GDM1 (cell line): ENCODE measurements around the gene OLFM1.

Experiments
- DNase-seq: peaks from one replicate; lab custom pipeline; 2025; lab: John Stamatoyannopoulos, UW

Gene OLFM1

DNA sequence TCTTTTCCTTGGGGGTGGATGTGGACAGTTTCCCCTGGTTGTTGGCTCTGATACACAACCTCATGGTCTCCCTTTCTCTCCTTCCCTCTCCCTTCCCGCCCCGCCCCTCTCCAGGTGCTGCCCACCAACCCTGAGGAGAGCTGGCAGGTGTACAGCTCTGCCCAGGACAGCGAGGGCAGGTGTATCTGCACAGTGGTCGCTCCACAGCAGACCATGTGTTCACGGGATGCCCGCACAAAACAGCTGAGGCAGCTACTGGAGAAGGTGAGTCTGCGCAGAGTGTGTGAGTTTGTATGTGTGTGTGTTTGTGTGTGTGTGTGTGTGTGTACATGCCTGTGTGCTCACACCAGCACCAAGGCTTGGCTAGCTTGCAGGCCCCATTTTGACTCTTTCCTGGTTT lies 2.6 kb downstream of the OLFM1 start:
- DNase-seq, result no peak

DNA sequence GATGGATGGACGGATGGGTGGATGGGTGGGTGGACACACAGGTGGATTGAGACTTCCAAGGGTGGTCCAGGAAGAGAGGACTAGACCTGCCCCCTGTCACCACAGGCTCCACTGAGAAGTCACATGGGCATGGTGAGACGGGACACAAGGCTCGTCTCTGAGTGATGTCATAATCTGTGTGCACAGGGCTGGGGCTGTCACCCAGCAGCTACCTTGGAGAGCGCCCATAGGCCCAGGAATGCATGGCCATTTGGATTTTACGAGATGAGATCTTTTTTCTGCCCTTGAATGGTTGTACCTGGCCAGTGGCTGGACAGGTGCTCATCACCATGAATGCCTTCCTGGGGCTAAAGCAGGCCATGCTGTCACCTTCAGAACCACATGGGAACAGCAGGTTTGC lies 3.1 kb downstream of the OLFM1 start:
- no peak for DNase-seq

- DNase-seq, result no peak
These were observed 4.1 kb downstream of the OLFM1 start for GRCh38 chr9:135091545-135091944.

DNA sequence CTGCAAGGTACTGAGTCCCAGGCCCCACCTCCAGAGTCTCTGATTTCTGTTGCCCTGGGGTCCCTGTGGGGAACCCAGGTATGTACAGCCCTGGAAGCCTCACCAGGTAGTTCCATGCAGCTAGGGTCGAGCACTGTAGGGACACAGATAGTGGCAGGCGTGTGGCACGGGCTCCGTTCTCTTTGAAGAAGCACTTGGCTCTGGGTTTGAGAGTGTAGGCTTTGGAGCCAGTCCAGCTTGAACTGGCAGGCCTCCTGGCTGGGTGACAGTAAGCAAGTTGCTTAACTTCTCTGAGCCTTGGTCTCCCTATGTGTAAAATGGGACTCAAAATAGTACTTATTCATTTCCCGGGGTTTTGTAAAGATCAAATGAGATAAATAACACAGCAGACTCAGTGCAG lies 5.6 kb downstream of the OLFM1 start:
- DNase-seq, result no peak

DNA sequence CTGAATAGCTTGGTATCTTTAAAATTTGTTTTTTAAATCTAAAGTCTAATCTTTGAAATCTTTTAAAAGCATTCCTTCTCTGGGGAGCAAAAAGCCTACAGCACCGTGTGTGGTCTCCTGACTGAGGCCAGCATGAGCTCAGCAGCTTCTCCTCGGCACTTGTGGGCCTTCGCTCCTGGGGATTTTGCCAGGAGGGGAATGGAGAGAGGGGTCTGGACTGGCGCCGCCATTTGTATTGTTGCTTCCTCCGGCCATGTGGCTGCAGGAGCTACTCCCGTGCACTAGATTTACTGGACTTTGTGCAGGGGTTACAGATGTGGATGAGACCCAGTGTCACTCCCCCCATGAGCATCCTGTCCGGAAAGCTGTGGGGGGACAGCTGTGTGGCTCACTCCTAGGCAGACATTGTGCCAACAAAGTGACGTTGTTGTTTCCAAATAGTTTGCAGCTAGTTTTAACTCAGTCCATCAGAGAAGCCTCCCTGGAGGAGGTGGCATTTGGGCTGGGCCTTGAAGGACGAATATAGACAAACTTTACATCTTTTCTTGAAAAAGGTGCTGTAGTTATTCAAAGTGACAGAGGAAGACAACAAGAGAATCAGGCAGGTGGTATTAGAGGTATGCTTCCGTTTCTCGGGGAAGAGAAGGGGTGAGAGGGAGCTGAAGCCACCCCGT lies 6.6 kb downstream of the OLFM1 start:
- no peak for DNase-seq

DNA sequence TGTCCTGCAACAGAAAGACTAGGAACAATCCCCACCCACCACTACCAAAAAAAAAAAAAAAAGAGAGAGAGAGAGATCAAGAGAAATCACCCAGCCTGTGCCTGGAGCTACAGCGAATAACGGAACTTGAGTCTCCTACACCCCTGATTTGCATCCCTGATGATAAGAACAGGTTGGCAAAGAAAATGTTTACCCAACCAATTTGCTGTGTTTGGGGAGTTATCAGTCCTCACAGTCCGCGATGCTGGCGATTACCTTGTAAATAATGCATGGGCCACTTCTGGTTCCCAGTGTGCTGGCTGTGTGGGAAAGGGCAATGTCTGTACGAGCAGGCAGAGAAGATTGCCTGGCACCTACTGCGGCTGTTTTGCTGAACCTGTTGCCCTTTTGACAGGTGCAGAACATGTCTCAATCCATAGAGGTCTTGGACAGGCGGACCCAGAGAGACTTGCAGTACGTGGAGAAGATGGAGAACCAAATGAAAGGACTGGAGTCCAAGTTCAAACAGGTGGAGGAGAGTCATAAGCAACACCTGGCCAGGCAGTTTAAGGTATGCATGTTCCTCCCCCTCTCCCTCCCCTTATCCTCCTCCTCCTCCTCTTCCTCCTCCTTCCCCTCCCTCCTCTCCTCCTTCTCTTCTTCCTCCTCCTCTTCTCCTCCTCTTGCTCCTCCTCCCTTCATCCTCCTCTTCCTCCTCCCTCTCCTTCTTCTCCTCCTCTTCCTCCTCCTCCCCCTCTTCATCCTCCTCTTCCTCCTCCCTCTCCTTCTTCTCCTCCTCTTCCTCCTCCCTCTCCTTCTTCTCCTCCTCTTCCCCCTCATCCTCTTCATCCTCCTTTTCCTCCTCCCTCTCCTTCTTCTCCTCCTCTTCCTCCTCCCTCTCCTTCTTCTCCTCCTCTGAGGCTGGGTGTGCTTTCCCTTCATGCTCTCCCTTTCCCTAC lies 8.3 kb downstream of the OLFM1 start:
- no peak for DNase-seq

DNA sequence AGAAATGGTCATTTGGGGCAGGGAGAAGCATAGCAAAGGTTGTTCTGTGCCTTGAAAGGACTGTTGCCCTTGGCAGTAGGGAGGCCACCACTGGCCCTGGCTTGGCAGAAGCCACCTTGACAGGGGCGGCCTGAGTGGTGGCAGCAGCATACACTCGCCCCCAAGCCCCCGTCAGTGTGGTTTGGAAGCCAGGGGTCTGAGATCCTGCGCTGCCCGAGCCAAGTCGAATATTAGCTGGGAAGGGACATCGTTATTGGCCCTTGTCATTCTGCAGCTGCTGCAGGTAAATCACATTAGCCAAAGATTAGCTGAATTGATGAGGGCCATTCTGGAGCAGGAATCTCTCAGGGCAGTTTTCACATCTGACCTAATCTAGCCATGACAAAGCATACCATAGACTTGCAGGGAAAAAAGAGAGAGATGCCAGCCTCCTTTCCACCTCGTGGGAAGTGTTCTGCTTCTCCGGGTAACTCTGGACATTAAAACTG lies 9.0 kb downstream of the OLFM1 start:
- no peak for DNase-seq

DNA sequence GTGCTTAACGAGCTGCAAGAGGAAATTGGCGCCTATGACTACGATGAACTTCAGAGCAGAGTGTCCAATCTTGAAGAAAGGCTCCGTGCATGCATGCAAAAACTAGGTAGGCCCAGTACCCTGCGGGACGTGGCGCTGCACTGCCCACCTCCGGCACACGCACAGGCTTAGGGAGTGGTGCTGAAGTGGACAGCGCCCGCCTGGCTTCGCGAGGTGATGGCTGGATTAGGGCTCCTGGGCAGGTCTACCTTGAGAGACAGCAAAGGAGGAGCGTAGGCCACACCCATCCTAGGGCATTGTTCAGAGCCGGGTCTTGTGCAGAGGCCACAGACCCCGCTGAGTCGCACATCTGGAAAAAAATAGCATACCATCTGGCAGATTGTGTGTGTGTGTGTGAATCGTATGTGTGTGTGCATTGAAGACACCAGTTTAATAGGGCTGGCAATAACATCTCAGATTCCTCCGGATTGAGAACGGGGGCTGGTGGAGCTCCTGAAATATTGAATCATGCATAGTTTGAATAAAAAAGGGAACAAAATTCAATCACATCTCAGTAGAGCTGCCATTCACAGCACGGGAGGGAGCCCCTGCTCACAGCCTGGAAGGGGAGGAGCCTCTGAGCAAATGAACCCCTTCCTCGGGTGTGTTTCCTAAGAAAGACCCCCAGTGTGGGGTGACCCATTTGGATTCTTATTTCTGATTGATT lies 11.1 kb downstream of the OLFM1 start:
- no peak for DNase-seq

DNA sequence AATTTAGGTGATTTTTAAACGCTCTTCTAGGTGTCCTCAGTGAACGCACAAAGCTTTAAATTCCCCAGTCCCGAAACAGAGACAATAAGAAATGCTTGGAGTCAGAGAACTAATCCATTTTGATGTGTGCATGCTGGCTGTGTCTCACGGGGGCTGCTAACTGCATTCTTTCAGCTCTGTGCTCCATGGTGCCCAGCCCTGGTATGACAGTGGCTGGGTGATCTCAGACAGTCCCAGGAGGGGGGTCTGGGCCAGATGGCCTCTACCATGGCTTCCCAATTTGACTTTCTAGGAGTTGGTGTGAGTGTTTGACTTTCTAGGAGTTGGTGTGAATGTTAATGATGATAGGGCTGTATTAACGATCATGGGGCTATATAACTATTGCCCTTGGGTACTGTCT lies 12.1 kb downstream of the OLFM1 start:
- DNase-seq, result no peak

DNA sequence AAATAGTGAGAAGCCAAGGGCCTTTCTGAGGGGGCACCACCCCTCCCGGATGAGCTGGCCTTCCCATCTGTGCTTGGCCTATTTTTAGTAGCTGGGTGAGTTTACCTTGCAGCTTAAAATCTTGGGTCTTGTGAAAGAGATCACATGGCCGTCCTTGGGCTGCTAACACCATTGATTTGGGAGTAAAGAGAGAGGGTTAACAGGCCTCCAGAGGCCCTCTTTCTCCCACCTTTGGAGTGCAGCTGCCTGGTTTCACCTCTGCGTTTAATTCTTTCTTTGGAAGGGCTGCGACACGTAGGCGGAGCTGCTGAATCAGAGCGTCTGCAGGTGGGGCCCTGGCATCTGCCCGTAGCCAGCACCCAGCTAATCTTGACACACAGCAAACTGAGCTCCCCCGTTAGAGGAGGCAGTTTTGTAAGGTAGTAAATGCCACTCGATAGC lies 12.8 kb downstream of the OLFM1 start:
- DNase-seq, result no peak

- no peak for DNase-seq
These were observed 13.4 kb downstream of the OLFM1 start for GRCh38 chr9:135100725-135101410.

GRCh38 chr9:135101486-135101885 lies 14.0 kb downstream of the OLFM1 start:
- DNase-seq, result no peak

DNA sequence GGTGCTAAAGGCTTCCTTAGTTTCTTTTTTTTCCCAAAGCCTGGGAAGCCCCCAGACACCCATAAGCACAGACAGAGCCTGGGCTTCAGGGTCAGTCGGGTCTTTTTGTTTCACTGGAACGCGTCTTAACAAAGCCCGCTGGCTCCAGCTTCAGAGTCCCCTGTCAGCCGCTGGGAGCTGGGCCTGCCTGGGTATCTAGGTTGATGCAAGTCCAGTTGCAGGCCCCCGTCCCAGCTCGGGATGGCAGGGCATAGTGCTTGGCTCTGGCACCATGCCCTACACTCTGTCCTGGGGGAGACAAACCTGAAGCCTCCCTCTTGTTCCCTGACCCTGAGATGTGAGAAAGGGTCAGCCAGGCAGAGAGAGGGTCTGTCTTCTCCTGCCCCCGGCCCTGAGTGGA lies 14.5 kb downstream of the OLFM1 start:
- DNase-seq, result no peak

DNA sequence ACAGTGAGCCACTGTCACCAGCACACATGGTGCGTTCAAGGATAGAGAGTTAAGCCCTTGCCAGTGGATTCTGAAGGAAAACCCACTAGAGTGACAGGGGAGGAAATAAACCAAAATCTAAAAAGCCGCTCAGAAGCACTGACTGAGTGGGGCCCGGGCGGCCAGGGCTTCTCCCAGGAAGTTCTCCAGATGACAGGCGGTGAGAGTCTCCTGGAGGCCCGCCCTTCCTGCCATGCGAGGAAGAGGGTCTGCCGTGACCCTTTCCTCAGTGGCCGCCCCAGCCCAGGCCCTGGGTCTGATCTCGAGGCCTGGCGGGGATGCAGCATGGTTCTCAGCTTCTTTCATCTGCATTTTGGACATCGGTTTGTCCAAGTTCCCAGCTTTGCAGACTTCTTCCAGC lies 14.9 kb downstream of the OLFM1 start:
- no peak for DNase-seq

GRCh38 chr9:135103001-135103446 lies 15.6 kb downstream of the OLFM1 start:
- DNase-seq, result no peak

DNA sequence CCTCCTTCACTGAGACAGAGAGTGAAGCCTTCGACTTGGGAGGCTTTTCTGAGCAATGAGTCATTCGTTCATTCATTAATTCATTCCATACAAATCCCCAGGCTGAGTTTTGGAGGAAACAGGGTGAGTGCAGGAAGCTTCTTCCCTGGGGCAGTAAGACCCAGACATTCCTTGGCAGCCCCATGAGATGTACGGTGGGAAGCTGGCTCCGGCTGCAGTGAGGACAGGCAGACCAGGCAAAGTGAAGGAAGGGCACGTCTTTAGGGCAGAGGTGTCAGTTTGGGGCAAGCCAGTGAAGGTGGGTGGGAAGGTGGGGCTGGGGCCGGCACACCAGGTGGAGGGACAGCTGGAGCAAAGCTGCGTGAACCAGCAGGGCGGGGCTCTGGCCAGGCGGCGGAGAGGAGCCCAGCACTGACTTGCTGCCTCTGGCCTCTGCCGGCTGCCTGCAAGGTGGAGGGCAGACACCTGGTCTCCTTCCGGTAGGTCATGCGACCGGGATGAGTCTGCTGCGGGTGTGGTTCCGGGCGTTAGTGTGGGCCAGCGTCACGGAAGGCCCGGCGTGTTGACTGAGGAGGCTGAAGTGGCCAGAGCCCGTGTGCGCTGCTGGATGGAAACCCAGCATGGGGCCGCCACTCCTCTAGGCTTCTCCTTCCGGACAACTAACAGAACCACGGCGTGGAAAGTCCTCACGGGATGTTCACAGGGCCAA lies 16.6 kb downstream of the OLFM1 start:
- no peak for DNase-seq

DNA sequence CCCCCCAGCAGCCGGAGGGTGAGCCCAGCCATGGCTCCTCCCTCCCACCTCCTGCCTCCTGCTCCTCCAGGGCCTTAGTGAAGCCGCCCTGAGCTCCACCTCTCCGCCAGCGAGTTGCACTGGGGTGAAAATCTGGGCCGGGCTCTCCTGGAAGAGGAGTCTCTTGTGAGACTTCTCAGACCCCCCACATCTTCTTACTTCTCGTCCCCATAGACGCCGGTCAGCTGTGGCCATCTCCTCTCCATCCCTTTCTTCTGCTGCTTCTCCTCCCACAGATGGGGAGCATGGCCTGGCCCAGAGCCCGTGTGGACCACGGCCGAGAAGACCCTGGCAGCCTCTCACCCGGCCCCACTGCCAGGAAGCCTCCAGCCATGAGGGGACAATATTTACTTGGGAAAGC lies 17.3 kb downstream of the OLFM1 start:
- DNase-seq, result no peak

DNA sequence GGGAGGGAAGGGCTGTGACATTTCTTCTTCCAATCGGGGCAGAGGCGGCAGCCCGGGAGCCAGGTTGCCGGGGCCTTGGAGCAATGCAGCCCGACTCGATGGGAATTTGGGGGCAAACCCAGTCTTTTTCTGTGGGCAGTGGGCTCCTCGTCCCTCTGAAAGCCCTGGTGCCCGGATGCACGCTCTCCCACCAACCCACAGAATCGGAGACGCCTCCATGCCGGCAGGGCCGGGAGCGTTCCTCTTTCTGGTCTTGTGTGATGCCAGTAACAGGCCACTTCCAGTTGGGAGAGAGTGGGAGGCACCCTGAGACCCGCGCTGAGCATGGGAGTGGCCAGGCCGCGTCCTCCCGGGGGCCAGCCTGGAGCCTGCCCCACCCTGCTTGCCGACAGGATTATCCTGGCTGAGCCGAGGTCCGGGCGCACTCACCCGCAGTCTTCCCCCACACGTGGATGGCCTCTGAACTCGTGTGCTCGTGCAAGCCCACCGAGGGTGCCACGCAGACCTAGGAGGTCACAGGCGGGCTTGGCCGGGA lies 17.8 kb downstream of the OLFM1 start:
- DNase-seq, result no peak

DNA sequence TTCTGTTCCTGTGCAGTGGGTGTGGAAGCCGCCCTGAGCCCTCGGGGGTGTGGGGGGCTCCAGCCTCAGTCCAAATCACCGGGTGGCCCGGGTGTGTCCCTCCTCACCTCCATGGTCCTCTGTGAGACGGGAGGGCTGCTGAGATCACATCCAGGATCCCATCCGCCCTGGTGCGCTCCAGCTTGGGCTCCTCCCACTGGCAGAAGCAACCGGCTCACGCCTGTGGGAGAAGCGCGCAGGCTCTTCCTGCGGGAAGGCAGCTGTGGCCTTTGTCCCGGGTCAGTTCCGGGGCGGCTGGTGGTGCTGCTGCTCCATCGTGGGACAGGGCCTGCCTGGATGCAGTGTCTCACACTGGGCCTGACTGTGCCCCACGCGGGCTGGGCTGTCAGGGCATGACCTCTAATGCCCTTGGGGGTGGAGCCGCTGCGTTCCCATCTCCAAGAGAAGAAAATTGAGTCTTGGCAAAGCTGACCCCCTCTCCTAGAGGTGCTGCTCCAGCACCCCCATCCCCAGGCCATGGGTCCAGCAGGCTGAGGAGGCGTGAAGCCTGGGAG lies 18.5 kb downstream of the OLFM1 start:
- no peak for DNase-seq

- DNase-seq, result no peak
These were observed 19.2 kb downstream of the OLFM1 start for GRCh38 chr9:135106551-135107270.
